CD4-positive, CD25-positive, alpha-beta regulatory T cell (primary cell): Measurements from ENCODE around the gene CENPC. TPM values are rescaled to one million over a fixed set of nuclear protein-coding genes. Genes with fewer than 3 reads are reported as not detected.
A peak's percentile ranks its signal among the peaks of the same experiment; 100 is the strongest.
"Not testable (repeated sequence)": the region's sequence is repeated elsewhere in the genome, so short reads cannot be mapped to it uniquely, and the experiment has no call there.

ENCODE experiments used
- ATAC-seq, 2 donors: fragments of 150-1000 bp; cut with Tn5 transposase; one replicate each; pipeline ENCODE4 v1.10.0; 2021; ENCODE audit warnings: low read depth in 2 of 2, moderate number of reproducible peaks in 2 of 2, moderate library complexity in 1 of 2
- DNase-seq, 3 donors: peaks; one replicate each; pipeline versions ENCODE4 v3.0.0 to v3.0.0-alpha.2; 2012 to 2022; ENCODE audit warnings: mixed read lengths in 1 of 3
- H3K27ac ChIP-seq: one replicate; pipeline ENCODE4 v1.7.0; 2013; ENCODE audit warnings: mild to moderate bottlenecking, low read length; ENCODE audit not compliant: insufficient read depth, poor library complexity, severe bottlenecking
- H3K27me3 ChIP-seq: one replicate; pipeline ENCODE4 v1.7.0; 2013; ENCODE audit warnings: low read length; ENCODE audit not compliant: control insufficient read depth, insufficient read depth
- H3K36me3 ChIP-seq: one replicate; pipeline ENCODE4 v1.7.0; 2013; ENCODE audit warnings: mild to moderate bottlenecking, low read length, moderate library complexity; ENCODE audit not compliant: control insufficient read depth, insufficient read depth
- H3K4me1 ChIP-seq: 2 replicates; pipeline ENCODE4 v1.7.0; 2013; ENCODE audit warnings: mild to moderate bottlenecking, low read length; ENCODE audit not compliant: insufficient read depth, control insufficient read depth, poor library complexity, severe bottlenecking
- H3K4me3 ChIP-seq: one replicate; pipeline ENCODE4 v1.7.0; 2013; ENCODE audit warnings: low read depth, mild to moderate bottlenecking, low read length, moderate library complexity
- H3K9me3 ChIP-seq, 2 experiments: 1 replicate in 1 of 2; 2 replicates in 1 of 2; pipeline ENCODE4 v1.7.0; 2013; ENCODE audit warnings: low read length in 2 of 2, mild to moderate bottlenecking in 1 of 2, moderate library complexity in 1 of 2; ENCODE audit not compliant: control insufficient read depth in 2 of 2
- H3K27ac Mint-ChIP-seq, 3 donors: one replicate each; pipeline ENCODE4 v1.8.0; 2020 to 2022; ENCODE audit warnings: mild to moderate bottlenecking in 3 of 3, mixed read lengths in 3 of 3, moderate library complexity in 2 of 3
- H3K27me3 Mint-ChIP-seq: one replicate; pipeline ENCODE4 v1.8.0; 2022; ENCODE audit warnings: mild to moderate bottlenecking, mixed read lengths
- H3K36me3 Mint-ChIP-seq: one replicate; pipeline ENCODE4 v1.8.0; 2020; ENCODE audit warnings: mixed read lengths
- H3K4me1 Mint-ChIP-seq, 4 donors: one replicate each; pipeline ENCODE4 v1.8.0; 2020 to 2022; ENCODE audit warnings: mixed read lengths in 4 of 4, mild to moderate bottlenecking in 1 of 4
- H3K4me3 Mint-ChIP-seq, 4 donors: one replicate each; pipeline ENCODE4 v1.8.0; 2020 to 2022; ENCODE audit warnings: mild to moderate bottlenecking in 4 of 4, mixed read lengths in 4 of 4, moderate library complexity in 3 of 4
- H3K9me3 Mint-ChIP-seq, 7 donors: one replicate each; pipeline ENCODE4 v1.8.0; 2020 to 2022; ENCODE audit warnings: mixed read lengths in 7 of 7, mild to moderate bottlenecking in 3 of 7, moderate library complexity in 2 of 7
- polyA plus RNA-seq, 4 donors: library from polyadenylated mRNA; unstranded; fragments of 300-500 nt; fragmentation: Illumina TruSeq; gene quantifications; one replicate each; pipeline ENCODE4 v1.2.3, GENCODE V29; 2021
- total RNA-seq: library from RNA; stranded (reverse); gene quantifications from one replicate; pipeline ENCODE4 v1.2.3, GENCODE V29; 2022

The CENPC gene
- total and polyA plus RNA-seq, 5 donors from 2014 or later = 17.0 to 90.8 (median 18.6) TPM

- Histone ChIP-seq H3K4me3 (no peak overlapping the region), H3K27ac (no peak overlapping the region), H3K9me3 (no peaks in the 10 kb centered on the region), H3K36me3 (peaks cover 82% of the 10 kb centered on the region), H3K4me1 (peaks cover 3% of the 10 kb centered on the region), H3K27me3 (no peaks in the 10 kb centered on the region)
- no peak overlapping the region for H3K4me3 Mint-ChIP-seq
- peaks cover 38 to 54% (median 45%) of the 10 kb centered on the region in 4 donors for H3K4me1 Mint-ChIP-seq
- H3K27ac Mint-ChIP-seq = no peak overlapping the region
- DNase-seq (no peak), ATAC-seq (no peak)
- peaks cover 0 to 5% (median 2%) of the 10 kb centered on the region in 7 donors for H3K9me3 Mint-ChIP-seq
- H3K36me3 Mint-ChIP-seq = peaks cover 68% of the 10 kb centered on the region
- no peaks in the 10 kb centered on the region for H3K27me3 Mint-ChIP-seq
These were observed 12.2 kb downstream of the CENPC start for GRCh38 chr4:67533112-67533511.

- H3K4me3 Mint-ChIP-seq, H3K4me1 ChIP-seq, H3K9me3 Mint-ChIP-seq, ATAC-seq, H3K27ac ChIP-seq, H3K9me3 ChIP-seq, H3K27me3 Mint-ChIP-seq, H3K27me3 ChIP-seq, DNase-seq, H3K27ac Mint-ChIP-seq, H3K4me3 ChIP-seq: not testable (repeated sequence)
- H3K36me3 ChIP-seq = peaks cover 78% of the 10 kb centered on the region
- peaks cover 66% of the 10 kb centered on the region for H3K36me3 Mint-ChIP-seq
- H3K4me1 Mint-ChIP-seq = peaks cover 41 to 61% (median 50%) of the 10 kb centered on the region in 4 donors
These were observed 12.9 kb downstream of the CENPC start for GRCh38 chr4:67532397-67532796.

DNA sequence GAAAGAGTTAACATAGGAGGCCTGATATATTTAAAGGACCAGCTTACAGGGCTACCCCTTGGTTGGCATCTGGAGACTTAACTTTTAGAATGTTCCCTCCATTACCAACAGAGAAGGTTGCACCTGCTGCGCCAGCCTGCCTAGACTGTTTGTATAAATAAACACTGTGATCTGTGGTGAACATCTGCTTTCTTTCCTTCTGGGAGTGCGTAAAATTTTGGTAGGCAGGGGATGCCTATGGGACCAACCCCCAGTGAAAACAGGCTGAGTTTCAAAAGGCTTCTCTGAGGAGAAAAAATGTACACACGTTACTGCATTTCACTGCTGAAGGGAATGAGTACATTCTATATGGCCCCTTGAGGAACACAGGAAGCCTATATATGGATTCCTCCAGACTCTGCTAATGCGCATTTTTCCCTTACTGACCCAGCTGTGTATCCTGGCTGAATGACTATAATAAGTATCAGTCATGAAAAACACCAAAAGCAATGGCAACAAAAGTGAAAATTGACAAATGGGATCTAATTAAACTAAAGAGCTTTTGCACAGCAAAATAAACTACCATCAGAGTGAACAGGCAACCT, 13.8 kb downstream of the CENPC start:
- H3K27ac Mint-ChIP-seq = peak overlapping the region in 1 of 3 donors; percentile 41
- no peaks in the 10 kb centered on the region for H3K27me3 Mint-ChIP-seq
- peak overlapping the region in 1 of 4 donors; percentile 14 for H3K4me3 Mint-ChIP-seq
- H3K9me3 Mint-ChIP-seq = peaks cover 0 to 5% (median 4%) of the 10 kb centered on the region in 7 donors
- H3K4me1 Mint-ChIP-seq = peaks cover 49 to 70% (median 59%) of the 10 kb centered on the region in 4 donors
- no peak for ATAC-seq
- no peak overlapping the region for H3K4me3 ChIP-seq
- peaks cover 72% of the 10 kb centered on the region for H3K36me3 ChIP-seq
- peaks cover 75% of the 10 kb centered on the region for H3K36me3 Mint-ChIP-seq
- no peaks in the 10 kb centered on the region for H3K9me3 ChIP-seq
- no peaks in the 10 kb centered on the region for H3K27me3 ChIP-seq
- DNase-seq = no peak
- peaks cover 8% of the 10 kb centered on the region for H3K4me1 ChIP-seq
- H3K27ac ChIP-seq = no peak overlapping the region

DNA sequence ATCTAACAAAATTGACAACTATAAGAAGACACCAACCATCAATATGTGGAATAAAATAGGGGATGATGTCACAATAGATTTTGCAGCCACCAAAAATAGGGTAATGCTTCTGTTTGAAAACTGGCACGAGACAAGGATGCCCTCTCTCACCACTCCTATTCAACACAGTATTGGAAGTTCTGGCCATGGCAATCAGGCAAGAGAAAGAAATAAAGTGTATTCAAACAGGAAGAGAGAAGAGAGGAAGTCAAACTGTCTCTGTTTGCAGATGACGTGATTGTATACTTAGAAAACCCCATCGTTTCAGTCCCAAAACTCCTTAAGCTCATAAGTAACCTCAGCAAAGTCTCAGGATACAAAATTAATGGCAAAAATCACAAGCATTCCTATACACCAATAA, 21.2 kb downstream of the CENPC start:
- peaks cover 48% of the 10 kb centered on the region for H3K36me3 Mint-ChIP-seq
- not testable (repeated sequence) for H3K27me3 Mint-ChIP-seq, H3K4me3 ChIP-seq, ATAC-seq, H3K9me3 Mint-ChIP-seq, H3K27me3 ChIP-seq, H3K9me3 ChIP-seq
- peaks cover 26% of the 10 kb centered on the region for H3K36me3 ChIP-seq
- H3K4me1 ChIP-seq = peaks cover 20% of the 10 kb centered on the region
- DNase-seq = peak in 1 of 3 donors; percentile 24
- peaks cover 70 to 83% (median 71%) of the 10 kb centered on the region in 4 donors for H3K4me1 Mint-ChIP-seq
- H3K27ac ChIP-seq = peak overlapping the region; percentile 42
- H3K27ac Mint-ChIP-seq = peak overlapping the region; percentile 43 to 83 (median 80)
- H3K4me3 Mint-ChIP-seq = peak overlapping the region; percentile 9 to 78 (median 24)

- Mint-ChIP-seq H3K9me3 (peaks cover 0 to 5% (median 0%) of the 10 kb centered on the region in 7 donors), H3K4me1 (peaks cover 67 to 73% (median 69%) of the 10 kb centered on the region in 4 donors), H3K36me3 (peaks cover 47% of the 10 kb centered on the region), H3K4me3 (peak overlapping the region in 3 of 4 donors; percentile 5 to 25 (median 8)), H3K27ac (peak overlapping the region; percentile 70 to 94 (median 80)), H3K27me3 (no peaks in the 10 kb centered on the region)
- Histone ChIP-seq H3K4me3 (peak overlapping the region; percentile 29), H3K4me1 (peaks cover 17% of the 10 kb centered on the region), H3K9me3 (no peaks in the 10 kb centered on the region), H3K27ac (peak overlapping the region; percentile 42), H3K27me3 (no peaks in the 10 kb centered on the region), H3K36me3 (peaks cover 26% of the 10 kb centered on the region)
- DNase-seq (peak in 2 of 3 donors; percentile 26 to 81), ATAC-seq (peak; percentile 86 to 96)
These were observed 22.2 kb downstream of the CENPC start for GRCh38 chr4:67522851-67523671.

- no peak overlapping the region for H3K4me3 ChIP-seq
- Mint-ChIP-seq H3K36me3 (peaks cover 47% of the 10 kb centered on the region), H3K4me1 (peaks cover 58 to 67% (median 63%) of the 10 kb centered on the region in 4 donors), H3K27ac (peak overlapping the region; percentile 17 to 80 (median 32)), H3K9me3 (peaks cover 0 to 5% (median 0%) of the 10 kb centered on the region in 7 donors), H3K4me3 (peak overlapping the region in 2 of 4 donors; percentile 14 to 60), H3K27me3 (no peaks in the 10 kb centered on the region)
- H3K9me3 ChIP-seq = no peaks in the 10 kb centered on the region
- H3K27me3 ChIP-seq = no peaks in the 10 kb centered on the region
- ATAC-seq = no peak
- DNase-seq = no peak
- peaks cover 29% of the 10 kb centered on the region for H3K36me3 ChIP-seq
- H3K27ac ChIP-seq = no peak overlapping the region
- H3K4me1 ChIP-seq = peaks cover 16% of the 10 kb centered on the region
These were observed 23.1 kb downstream of the CENPC start for GRCh38 chr4:67522230-67522629.

GRCh38 chr4:67521506-67521905, 23.8 kb downstream of the CENPC start:
- DNase-seq (peak in 1 of 3 donors; percentile 36), ATAC-seq (no peak)
- H3K4me3 ChIP-seq = no peak overlapping the region
- H3K4me3 Mint-ChIP-seq = no peak overlapping the region
- peak overlapping the region in 1 of 3 donors; percentile 16 for H3K27ac Mint-ChIP-seq
- H3K36me3 ChIP-seq = peaks cover 27% of the 10 kb centered on the region
- no peaks in the 10 kb centered on the region for H3K9me3 ChIP-seq
- peaks cover 44% of the 10 kb centered on the region for H3K36me3 Mint-ChIP-seq
- H3K27me3 Mint-ChIP-seq = no peaks in the 10 kb centered on the region
- peaks cover 55 to 62% (median 58%) of the 10 kb centered on the region in 4 donors for H3K4me1 Mint-ChIP-seq
- H3K27me3 ChIP-seq = no peaks in the 10 kb centered on the region
- no peak overlapping the region for H3K27ac ChIP-seq
- H3K4me1 ChIP-seq = peaks cover 12% of the 10 kb centered on the region
- H3K9me3 Mint-ChIP-seq = peaks cover 0 to 5% (median 0%) of the 10 kb centered on the region in 7 donors
